OCI-LY3 (cell line): ENCODE data around the gene TFRC.
"Not testable (repeated sequence)": the region's sequence is repeated elsewhere in the genome, so short reads cannot be mapped to it uniquely, and the experiment has no call there.

Experiments used
- H2AFZ ChIP-seq: fragments of 200-600, 300-600 bp; shearing (Covaris generic); 2 replicates; pipeline ENCODE4 v1.6.0; 2014; ENCODE audit warnings: antibody characterized with exemption, low read depth, low read length
- H3K27ac ChIP-seq: fragments of 200-600, 300-600 bp; sonication (generic); 2 replicates; pipeline ENCODE4 v1.5.1; 2014; ENCODE audit warnings: mild to moderate bottlenecking, low read length, moderate library complexity, mixed read lengths
- H3K27me3 ChIP-seq: fragments of 200-600, 300-600 bp; sonication (generic); 2 replicates; pipeline ENCODE4 v1.6.1; 2014; ENCODE audit warnings: low read depth, low read length, mixed read lengths
- H3K36me3 ChIP-seq: fragments of 200-600, 300-600 bp; sonication (generic); replicated peaks from 2 replicates; pipeline ENCODE3; 2014; ENCODE audit warnings: low read depth, low read length, mixed read lengths
- H3K4me1 ChIP-seq: fragments of 300-600, 200-600 bp; sonication (generic); 2 replicates; pipeline ENCODE4 v1.6.1; 2014; ENCODE audit warnings: low read length, mixed read lengths
- H3K4me2 ChIP-seq: fragments of 200-600, 300-600 bp; sonication (generic); 2 replicates; pipeline ENCODE4 v1.6.1; 2014; ENCODE audit warnings: low read length, mixed read lengths
- H3K4me3 ChIP-seq: fragments of 300-600, 200-600 bp; sonication (generic); 2 replicates; pipeline ENCODE4 v1.5.1; 2014; ENCODE audit warnings: antibody characterized with exemption, mild to moderate bottlenecking, low read length, moderate library complexity
- H3K79me2 ChIP-seq: fragments of 300-600, 200-600 bp; shearing (Covaris generic); 2 replicates; pipeline ENCODE4 v1.6.1; 2014; ENCODE audit warnings: mild to moderate bottlenecking, low read length, mixed read lengths
- H3K9ac ChIP-seq: fragments of 300-600, 200-600 bp; shearing (Covaris generic); 2 replicates; pipeline ENCODE4 v1.6.0; 2014; ENCODE audit warnings: mild to moderate bottlenecking, low read length, moderate library complexity
- H3K9me3 ChIP-seq: fragments of 200-600, 300-600 bp; shearing (Covaris generic); 2 replicates; pipeline ENCODE4 v1.6.1; 2014; ENCODE audit warnings: low read length, mixed read lengths; ENCODE audit not compliant: insufficient read depth
- H4K20me1 ChIP-seq: fragments of 200-600, 300-600 bp; sonication (generic); 2 replicates; pipeline ENCODE4 v1.6.1; 2016; ENCODE audit warnings: low read length, mixed read lengths; ENCODE audit not compliant: insufficient read depth
- CTCF ChIP-seq: fragments of 200-600, 300-600 bp; sonication (generic); IDR thresholded peaks from 2 replicates; pipeline ENCODE4 v1.5.1; 2014; ENCODE audit warnings: antibody characterized with exemption, low read length, low read depth
- EZH2phosphoT487 ChIP-seq: fragments of 200-600 bp; shearing (Covaris generic); IDR thresholded peaks from 2 replicates; pipeline ENCODE4 v1.6.1; 2018; ENCODE audit warnings: antibody characterized with exemption, mixed run types, low read depth

Gene TFRC

DNA sequence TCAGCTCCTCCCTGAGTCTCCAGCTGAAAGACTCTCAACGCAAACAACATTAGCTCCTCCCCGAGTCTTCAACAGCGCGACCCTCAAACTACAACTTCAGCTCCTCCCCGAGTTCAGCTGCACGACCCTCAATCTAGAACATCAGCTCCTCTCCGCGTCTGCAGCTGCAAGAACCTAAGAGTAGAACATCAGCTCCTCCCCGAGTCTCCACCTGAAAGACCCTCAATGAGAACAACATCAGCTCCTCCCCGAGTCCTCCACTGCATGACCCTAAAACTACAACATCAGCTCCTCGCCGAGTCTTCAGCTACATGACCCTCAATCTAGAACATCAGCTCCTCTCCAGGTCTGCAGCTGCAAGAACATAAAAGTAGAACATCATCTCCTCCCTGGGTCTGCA, 78.3 kb downstream of the TFRC start:
- Histone ChIP-seq H2AFZ (no peak overlapping the region), H3K4me2 (no peak overlapping the region), H3K4me3 (no peak overlapping the region), H3K9ac (no peak overlapping the region), H3K27ac (no peak overlapping the region), H3K4me1 (no peaks in the 10 kb centered on the region), H3K9me3 (no peaks in the 10 kb centered on the region), H3K79me2 (no peaks in the 10 kb centered on the region), H4K20me1 (no peaks in the 10 kb centered on the region), H3K36me3 (no peaks in the 10 kb centered on the region), H3K27me3 (peaks cover 15% of the 10 kb centered on the region; the same call in 1 of the 2 replicates)
- no peak for TF ChIP-seq CTCF
- TF ChIP-seq EZH2phosphoT487, result no peak

DNA sequence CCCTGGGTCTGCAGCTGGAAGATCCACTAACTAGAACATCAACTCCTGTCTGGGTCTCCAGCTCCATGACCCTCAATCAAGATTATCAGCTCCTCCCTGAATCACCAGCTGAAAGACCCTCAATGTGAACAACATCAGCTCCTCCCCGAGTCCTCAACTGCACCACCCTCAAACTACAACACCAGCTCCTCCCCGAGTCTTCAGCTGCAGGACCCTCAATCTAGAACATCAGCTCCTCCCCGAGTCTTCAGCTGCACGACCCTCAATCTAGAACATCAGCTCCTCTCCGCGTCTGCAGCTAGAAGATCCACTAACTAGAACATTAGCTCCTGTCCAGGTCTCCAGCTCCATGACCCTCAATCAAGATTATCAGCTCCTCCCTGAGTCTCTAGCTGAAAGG, 79.2 kb downstream of the TFRC start:
- not testable (repeated sequence) for H2AFZ ChIP-seq, H4K20me1 ChIP-seq, H3K27ac ChIP-seq, H3K4me1 ChIP-seq, H3K4me2 ChIP-seq, H3K36me3 ChIP-seq, H3K79me2 ChIP-seq, H3K4me3 ChIP-seq, H3K9me3 ChIP-seq, H3K9ac ChIP-seq
- H3K27me3 ChIP-seq, result peaks cover 15% of the 10 kb centered on the region; the same call in 1 of the 2 replicates

- H2AFZ ChIP-seq, H3K79me2 ChIP-seq, H3K36me3 ChIP-seq, H3K4me2 ChIP-seq, H3K9me3 ChIP-seq, H3K9ac ChIP-seq, H3K4me1 ChIP-seq, H3K4me3 ChIP-seq, H3K27ac ChIP-seq, H4K20me1 ChIP-seq: not testable (repeated sequence)
- peaks cover 15% of the 10 kb centered on the region; the same call in 1 of the 2 replicates for H3K27me3 ChIP-seq
Observed at GRCh38 chr3:196001240-196001639, 80.7 kb downstream of the TFRC start.

- H3K4me3 ChIP-seq, H4K20me1 ChIP-seq, H3K4me1 ChIP-seq, H3K27ac ChIP-seq, H3K9me3 ChIP-seq, H3K4me2 ChIP-seq, H2AFZ ChIP-seq, H3K79me2 ChIP-seq, H3K9ac ChIP-seq, H3K36me3 ChIP-seq: not testable (repeated sequence)
- peaks cover 15% of the 10 kb centered on the region; the same call in 1 of the 2 replicates for H3K27me3 ChIP-seq
Observed at GRCh38 chr3:196000360-196000950, 81.4 kb downstream of the TFRC start.

GRCh38 chr3:195999896-196000295, 82.0 kb downstream of the TFRC start:
- H2AFZ ChIP-seq, result no peak overlapping the region
- H3K27me3 ChIP-seq, result peaks cover 15% of the 10 kb centered on the region; the same call in 1 of the 2 replicates
- no peak overlapping the region for H3K9ac ChIP-seq
- no peaks in the 10 kb centered on the region for H3K79me2 ChIP-seq
- no peak overlapping the region for H3K4me2 ChIP-seq
- no peaks in the 10 kb centered on the region for H3K36me3 ChIP-seq
- H3K4me1 ChIP-seq, result no peaks in the 10 kb centered on the region
- no peaks in the 10 kb centered on the region for H4K20me1 ChIP-seq
- no peaks in the 10 kb centered on the region for H3K9me3 ChIP-seq
- TF ChIP-seq EZH2phosphoT487 (no peak), CTCF (no peak)
- no peak overlapping the region for H3K27ac ChIP-seq
- no peak overlapping the region for H3K4me3 ChIP-seq
